GM10266 (cell line): ENCODE measurements around the gene ITSN2.

Experiments used
- DNase-seq: peaks from one replicate; pipeline ENCODE4 v3.0.0; 2012; ENCODE audit errors: extremely low spot score
- TF ChIP-seq, protein P1 (sequence below): IDR thresholded peaks from 2 replicates; pipeline ENCODE4 v1.5.1; 2012; ENCODE audit warnings: mild to moderate bottlenecking, low read depth; ENCODE audit not compliant: control insufficient read depth, insufficient read depth; ENCODE audit errors: missing control alignments

Gene ITSN2

GRCh38 chr2:24332791-24333540 lies 27.4 kb downstream of the ITSN2 start:
- no peak for DNase-seq
- TF ChIP-seq, protein P1, sequence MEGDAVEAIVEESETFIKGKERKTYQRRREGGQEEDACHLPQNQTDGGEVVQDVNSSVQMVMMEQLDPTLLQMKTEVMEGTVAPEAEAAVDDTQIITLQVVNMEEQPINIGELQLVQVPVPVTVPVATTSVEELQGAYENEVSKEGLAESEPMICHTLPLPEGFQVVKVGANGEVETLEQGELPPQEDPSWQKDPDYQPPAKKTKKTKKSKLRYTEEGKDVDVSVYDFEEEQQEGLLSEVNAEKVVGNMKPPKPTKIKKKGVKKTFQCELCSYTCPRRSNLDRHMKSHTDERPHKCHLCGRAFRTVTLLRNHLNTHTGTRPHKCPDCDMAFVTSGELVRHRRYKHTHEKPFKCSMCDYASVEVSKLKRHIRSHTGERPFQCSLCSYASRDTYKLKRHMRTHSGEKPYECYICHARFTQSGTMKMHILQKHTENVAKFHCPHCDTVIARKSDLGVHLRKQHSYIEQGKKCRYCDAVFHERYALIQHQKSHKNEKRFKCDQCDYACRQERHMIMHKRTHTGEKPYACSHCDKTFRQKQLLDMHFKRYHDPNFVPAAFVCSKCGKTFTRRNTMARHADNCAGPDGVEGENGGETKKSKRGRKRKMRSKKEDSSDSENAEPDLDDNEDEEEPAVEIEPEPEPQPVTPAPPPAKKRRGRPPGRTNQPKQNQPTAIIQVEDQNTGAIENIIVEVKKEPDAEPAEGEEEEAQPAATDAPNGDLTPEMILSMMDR, result no peak

- TF ChIP-seq, protein P1, result no peak
- DNase-seq, result no peak
Measured at GRCh38 chr2:24330161-24330560, 30.2 kb downstream of the ITSN2 start.

GRCh38 chr2:24329700-24330099 lies 30.6 kb downstream of the ITSN2 start:
- peak; percentile 46 for DNase-seq
- TF ChIP-seq, protein P1, result no peak

GRCh38 chr2:24328010-24328409 lies 32.3 kb downstream of the ITSN2 start:
- DNase-seq, result no peak
- TF ChIP-seq, protein P1, result no peak

DNA sequence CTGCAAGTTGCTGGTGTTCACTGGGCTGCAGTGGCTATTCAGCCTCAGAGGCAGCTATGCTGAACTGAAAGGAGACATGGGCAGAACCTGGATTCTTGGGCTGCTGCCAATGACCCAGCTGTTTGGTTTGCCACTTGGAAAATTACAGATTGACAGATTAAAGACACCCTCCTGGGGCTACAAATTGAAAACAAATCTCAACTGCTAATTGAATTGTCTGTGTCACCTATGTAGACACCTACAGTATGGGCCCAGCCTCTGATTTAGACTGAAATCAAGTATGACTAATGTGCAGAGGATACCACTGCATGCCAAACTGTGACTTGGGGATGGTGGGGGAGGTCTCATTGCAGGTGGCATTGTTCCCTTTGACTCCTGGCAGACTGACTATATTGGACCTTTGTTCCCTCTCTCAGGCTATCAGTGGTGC lies 42.8 kb downstream of the ITSN2 start:
- TF ChIP-seq, protein P1, result no peak
- no peak for DNase-seq

DNA sequence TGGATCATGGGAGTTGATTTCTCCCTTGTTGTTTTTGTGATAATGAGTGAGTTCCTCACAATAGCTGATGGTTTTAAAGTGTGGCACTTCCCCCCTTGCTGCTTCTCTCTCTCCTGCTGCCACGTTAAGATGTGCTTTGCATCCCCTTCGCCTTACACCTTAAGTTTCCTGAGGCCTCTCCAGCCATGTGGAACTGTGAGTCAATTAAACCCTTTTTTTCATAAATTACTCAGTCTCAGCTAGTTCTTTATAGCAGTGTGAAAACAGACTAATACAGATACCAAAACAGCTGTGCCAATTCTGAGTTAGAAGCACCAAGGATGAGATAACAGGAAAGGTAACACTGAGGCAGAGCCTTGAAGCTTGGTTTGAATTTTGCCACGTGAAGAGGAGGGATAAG lies 44.7 kb downstream of the ITSN2 start:
- TF ChIP-seq, protein P1, result no peak
- DNase-seq, result peak; percentile 18
